ENCODE measurements around the gene HS1BP3.

Gene HS1BP3

DNA sequence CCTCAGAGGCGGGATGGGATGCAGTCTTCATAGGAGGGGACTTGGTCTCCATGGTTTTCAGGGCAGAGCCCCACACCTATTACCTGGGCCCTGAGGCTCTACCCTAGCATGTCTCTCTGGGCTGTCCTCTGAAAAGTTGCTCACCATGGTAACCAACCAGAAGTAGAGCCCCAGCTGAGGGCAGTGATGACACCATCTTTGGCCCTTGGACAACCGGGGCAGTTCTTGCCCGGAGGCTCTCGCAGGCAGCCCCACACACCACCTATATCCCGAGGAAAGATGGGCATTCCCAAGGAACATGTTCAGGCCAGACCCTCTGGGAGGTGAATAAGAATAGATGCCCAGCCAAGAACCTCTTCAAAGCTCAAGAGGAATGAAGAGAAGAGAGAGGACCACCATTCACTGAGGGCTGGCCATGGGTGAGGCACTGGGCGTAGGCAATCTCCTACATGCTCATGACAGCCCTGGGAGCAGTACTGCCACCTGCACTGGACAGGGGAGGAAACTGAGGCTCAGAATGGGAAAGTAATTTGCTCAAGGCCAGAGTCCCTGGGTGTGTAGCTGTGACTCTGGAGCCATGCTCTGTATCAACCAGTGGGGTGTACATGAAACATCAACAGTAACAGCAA is 72.5 kb downstream of the HS1BP3 start:
- in situ Hi-C loops (cut with HindIII; ENCODE audit: low sequenced_read_pairs): no loop called here

DNA sequence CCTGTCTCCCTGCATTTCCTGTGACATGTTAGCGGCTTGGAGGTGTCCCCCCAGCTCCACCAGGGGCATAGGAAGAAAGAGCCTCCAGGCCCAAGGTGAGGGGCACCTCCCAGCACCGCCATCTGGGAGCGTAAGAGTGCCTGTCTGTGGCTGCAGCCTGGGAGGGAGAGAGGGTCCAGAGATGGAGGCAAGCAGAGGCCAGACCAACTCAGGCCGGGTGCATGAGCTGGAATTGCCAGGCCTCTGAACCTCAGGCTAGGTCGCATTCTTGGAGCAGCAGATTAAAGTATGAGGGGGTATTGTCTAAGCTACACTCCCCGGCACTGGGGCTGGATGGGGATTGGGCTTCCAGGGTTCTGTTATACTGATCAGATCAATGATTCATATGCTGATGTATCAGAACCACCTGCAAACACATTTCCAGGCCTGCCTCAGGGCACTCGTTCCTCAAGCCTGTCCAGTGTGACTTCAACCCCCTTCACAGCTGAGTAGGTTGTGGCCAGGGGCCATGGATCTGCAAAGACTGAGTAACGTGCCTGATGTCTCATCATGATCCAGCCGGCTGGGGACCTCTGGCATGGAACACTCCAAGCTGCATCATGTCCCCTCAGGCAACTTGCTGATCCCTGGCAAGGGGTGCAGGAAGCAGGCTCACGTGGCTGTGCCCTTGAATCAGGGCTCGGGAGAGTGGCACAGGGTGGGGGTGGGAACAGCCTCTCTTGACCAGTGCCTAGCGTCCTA is 73.2 kb downstream of the HS1BP3 start:
- in situ Hi-C loops (cut with HindIII; ENCODE audit: low sequenced_read_pairs): no loop called here

DNA sequence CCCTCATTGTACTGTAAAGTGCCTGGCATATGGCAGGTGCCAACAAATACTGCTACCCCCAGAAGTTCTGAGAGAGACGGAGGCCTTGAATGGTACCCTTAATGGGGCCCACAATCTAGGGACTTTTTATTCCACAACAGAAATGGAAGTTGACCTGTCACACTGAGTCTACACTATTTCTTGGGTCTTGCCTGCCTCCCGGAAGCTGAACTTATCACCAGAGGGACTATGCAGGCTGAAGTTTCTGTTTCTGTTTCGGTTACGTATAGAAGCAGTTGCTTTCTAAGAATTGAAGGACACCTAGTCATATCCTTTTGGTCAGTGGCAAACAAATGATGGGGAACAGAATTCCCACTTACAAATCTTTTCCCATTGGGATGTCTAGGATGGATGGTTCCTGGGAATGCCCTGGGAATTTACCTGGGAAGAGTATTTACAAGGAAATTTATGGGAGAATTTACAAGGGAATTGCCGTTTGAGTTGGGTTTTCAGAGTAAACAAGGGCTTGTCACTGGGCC is 74.2 kb downstream of the HS1BP3 start:
- in situ Hi-C loops (cut with HindIII; ENCODE audit: low sequenced_read_pairs): no loop called here

DNA sequence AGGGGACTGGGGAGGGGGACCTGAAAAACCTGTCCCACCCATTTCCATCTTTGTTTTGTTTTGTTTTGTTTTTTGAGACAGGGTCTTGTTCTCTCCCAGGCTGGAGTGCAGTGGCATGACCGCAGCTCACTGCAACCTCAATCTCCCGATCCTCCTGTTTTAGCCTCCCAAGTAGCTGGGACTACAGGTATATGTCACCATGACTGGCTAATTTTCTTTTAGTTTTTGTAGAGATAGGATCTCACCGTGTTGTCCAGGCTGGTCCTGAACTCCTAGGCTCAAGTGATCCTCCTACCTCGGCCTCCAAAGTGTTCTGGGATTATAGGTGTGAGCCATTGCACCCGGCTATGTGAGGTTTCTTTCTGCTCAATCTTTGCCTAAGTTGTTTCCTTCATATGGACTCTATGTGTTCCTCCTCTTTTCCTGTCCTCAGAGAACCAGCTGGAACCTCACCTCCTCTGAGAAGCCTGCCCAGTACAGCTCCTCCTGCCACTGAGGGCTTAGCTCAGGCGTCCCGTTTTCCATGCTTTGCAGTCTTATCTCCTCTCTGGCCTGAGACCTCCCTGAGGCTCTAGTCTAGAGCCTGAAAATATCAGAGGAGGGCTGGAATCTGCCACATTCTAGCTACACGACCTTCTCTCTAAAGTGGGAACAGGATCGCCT is 74.8 kb downstream of the HS1BP3 start:
- in situ Hi-C loops (cut with HindIII; ENCODE audit: low sequenced_read_pairs): no loop called here

DNA sequence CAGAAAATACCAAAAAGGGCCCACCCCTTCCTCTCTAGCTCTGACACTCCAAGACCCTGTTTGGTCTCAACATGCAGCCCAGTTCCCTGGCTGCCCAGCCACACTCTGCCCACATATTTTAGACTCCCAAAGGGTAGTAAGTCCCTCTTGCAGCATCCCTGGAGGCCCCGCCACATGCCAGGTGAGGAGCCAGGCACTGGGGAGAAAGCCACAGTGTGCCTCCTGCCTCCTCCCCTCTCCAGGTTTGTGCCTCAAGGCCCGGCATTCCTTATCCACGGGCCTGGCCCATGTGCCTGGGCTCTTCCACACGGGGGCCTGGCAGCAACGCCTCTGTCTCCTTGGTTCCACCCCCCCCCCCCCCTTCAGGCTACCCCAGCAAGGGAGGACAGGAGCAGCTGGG is 75.5 kb downstream of the HS1BP3 start:
- in situ Hi-C loops (cut with HindIII; ENCODE audit: low sequenced_read_pairs): no loop called here

DNA sequence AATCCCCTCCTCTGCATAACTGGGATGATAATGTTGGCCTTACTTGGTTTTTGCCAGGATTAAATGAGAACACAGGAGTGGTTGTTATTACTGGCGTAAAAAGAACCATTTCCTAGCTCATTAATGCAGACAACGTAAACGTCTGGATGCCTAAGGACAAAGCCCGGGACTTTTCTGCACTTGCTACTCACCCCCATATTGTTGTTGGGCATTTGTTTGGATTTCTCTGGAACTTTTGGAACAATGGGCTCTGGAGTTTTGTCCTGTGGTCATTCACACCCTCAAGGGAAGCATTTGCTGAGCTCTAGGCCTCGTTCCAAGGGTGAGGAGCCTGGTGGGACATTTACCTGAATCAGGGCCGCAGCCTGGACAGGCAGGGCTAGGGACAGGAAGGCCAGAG is 76.0 kb downstream of the HS1BP3 start:
- in situ Hi-C loops (cut with HindIII; ENCODE audit: low sequenced_read_pairs): no loop called here

DNA sequence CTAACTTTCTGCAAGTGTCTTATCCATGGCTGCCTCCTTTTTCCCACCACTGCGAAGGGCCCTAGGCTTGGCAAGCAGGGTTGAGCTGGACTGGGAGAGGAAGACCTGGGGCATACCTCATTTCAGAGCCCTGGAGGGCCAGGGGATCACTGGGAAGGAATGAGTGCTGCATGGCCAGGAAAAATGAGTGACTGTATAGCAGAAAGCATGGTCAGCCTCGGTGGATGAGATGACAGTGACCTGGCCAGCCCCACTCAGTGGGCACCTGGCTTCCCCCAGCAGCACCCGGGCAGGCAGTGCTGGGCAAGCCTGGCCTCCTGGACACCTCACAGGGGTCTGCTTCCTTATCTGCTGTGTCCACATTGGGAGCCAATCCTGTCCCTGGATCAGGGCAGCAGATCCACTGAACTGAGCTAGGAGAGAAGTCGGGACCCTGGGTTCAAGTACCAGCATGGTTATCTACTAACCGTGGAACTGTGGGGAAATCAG is 76.4 kb downstream of the HS1BP3 start:
- in situ Hi-C loops (cut with HindIII; ENCODE audit: low sequenced_read_pairs): no loop called here

DNA sequence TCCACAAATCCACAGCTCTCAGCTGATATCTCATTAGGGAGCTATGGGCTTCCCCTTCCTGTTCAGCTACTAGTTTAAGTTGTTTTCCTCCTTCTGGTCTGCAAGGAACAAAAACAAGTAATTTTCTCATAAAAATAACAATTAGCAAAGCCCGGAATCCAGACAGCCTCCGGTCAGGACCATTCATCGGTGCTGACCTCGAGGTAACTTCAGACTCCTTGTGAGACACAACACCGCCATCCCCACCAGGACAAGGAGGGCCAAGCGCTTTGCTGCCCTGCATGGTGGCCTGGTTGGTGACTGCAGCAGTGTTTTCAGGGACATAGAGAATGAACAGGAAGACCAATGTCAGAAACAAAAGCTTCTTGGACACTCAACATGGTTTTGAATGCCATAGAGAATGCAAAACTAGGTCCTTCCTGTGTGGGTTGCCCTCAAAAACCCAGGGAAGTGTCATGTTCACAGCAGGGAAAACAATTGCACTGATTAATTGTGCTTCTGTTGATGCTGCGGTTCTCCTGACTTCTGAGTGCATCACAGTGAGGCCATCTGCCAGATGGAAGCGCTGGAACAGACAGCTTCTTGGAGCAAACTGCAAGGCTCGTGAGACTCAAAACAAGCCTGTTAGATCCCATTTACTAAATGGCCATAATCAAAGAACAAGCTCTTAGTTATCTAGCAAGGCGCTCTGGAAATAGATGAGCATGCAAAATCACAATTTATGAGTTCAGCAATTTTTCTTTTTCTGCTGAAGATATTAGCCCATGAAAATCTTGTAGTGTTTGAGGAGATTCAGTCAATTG is 77.1 kb downstream of the HS1BP3 start:
- in situ Hi-C loops (cut with HindIII; ENCODE audit: low sequenced_read_pairs): no loop called here

DNA sequence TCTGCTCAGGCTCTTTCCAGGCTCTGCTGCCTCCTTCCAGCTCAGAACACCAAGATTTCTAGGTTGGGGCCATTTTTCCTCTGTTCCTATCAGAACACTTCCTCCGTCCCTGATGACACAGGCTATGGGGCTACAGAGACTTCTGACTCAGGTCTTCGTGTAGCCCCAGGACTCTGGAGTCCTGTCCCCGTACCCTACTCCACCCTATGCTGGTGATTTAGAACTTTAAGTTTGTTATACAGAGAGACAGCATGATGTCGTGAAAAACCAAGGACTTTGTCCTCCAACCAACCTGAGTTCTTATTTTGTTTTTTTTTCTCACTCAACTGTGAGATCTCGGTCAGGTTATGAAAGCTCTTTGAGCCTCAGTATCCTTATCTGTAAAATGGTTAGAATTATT is 78.7 kb downstream of the HS1BP3 start:
- in situ Hi-C loops (cut with HindIII; ENCODE audit: low sequenced_read_pairs): no loop called here

DNA sequence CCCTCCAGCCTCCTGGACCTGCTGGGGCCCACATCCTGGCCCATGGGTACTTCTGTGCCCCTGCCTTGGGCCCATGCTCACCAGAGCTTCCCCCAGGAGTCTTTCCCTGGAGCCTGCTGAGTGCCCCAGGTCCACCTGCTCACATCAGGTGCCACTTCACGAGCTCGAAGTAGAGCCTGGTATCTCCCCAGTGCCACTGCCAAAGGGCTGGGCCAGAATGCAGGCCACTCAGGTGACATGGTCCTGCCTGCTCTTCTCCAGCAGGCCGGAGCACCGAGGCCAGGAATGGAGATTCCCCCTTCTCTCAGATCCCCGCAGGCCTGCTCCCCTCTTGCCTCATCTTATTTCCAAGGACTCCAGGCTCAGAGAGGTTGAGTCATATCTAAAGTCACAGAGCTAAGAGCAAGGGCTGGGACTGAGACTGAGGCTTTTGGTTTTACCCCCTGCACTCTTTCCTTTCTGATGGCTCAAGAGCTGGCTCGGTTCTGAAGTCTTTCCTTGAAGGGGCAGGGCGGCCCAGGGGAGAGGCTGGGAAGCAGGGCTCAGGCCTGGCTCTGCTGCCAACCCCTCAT is 79.2 kb downstream of the HS1BP3 start:
- in situ Hi-C loops (cut with HindIII; ENCODE audit: low sequenced_read_pairs): no loop called here

DNA sequence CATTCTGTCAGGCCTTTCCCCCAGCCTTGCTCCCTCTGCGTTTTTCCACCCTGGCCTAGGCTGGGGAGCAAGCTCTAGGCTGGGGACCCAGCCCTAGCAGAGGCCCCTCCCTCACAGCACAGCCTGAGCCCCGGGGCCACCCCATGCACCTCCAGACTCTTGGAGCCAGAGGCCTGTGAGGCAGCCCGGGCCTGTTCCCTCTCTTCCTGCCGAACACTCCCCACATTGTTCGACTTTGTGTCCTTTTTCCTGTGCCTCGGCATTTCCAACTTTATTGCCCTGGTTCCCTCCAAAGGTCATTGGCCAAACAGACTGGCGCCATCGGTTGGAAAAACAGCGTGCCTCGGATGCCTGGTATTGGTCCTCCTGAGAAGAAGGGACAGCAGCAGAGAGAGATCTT is 79.7 kb downstream of the HS1BP3 start:
- in situ Hi-C loops (cut with HindIII; ENCODE audit: low sequenced_read_pairs): no loop called here

DNA sequence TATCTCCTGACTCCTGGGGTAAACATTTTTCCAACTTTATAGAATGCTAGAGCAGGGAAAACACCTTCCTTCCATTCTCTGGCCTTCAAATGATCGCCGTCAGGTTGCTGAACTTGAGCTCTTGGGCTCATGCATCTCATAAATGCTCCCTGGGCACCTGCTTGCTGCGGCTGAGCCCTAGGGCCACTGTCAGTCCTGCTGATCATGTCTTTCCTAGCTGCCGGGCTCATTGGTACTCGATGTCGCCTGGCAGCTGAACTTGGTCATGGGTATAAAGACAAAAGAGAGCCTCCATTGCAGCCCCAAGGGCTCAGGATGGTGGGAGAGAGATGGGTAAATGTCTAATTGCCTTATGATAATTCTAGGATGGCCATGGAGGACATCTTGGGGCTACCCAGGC is 80.6 kb downstream of the HS1BP3 start:
- in situ Hi-C loops (cut with HindIII; ENCODE audit: low sequenced_read_pairs): no loop called here

DNA sequence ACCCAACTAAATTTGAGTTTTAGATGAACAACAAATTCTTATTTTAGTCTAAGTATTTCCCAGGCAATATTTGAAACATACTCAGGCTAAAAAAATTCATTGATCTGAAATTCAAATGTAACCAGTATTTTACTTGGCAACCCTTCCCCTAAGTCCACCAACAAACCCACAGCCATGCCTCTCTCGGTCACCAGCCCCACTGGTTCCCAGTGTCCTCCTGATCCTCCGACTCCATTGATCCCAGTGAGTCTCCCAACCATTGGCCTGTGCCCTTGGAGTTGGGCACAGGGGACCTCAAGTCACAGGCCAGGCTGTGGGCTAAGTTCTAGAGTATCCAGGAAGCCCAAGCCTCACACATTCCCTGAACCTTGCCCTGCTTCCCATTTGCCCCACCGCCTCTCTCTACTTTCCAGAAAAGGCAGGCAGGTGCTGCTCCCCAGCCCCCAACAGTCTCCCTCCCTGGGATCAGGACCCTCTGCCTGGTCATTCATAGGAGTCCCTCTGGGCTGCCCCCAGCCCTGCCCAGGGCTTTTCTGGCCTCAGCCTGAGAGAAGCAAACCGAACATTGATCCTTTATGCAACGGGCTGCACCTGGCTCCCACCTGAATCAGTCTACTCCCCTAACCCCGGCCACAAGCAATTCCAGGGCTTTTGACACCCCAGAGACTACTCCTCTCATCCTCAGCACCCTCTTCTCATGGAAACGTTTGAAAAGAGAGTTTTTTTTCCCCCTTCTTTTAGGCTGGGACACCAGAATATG is 81.3 kb downstream of the HS1BP3 start:
- in situ Hi-C loops (cut with HindIII; ENCODE audit: low sequenced_read_pairs): no loop called here

DNA sequence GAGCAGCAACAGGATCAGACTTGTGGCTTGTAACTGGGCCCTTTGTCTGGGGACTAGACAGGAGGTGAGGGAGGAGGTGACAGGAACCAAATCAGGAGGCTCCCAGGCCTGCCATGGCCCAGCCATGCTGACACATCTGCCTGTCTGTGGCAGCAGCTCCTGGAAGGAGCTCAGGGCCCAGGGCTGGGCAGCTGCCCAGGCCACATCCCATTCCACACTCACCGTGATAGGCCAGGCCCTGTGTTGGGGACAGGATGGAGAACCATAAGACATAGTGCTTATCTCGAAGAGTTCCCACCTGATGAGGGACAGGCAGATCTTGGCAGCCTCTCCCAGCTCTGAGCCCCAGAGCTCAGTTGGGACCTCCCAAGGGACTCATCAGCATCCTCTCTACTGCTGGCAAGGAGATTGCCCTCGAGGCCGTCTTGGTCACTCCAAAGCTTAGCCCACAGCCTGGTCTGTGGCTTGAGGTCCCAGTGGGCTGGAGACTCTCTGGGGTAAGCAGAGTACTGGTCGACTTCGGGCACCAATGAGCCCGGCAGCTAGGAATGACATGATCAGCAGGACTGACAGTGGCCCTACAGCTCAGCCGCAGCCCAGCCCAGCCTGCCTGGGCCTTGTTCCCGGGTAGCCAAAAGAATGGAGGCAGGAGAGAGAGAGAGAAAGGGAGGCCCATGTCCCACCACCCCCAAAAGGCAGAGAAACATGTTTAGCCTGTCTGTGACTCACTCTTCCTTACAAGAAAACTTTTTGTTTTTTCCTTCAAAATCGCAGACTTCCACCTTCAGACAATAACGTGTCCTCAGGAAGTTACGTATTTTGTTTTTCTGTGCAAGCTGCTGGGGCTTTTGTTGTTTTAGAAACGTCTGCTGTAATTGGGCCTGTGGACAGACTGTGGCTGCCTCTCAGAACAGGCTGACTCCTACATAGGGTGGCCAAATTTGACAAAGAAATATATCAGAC is 82.1 kb downstream of the HS1BP3 start:
- in situ Hi-C loops (cut with HindIII; ENCODE audit: low sequenced_read_pairs): no loop called here

DNA sequence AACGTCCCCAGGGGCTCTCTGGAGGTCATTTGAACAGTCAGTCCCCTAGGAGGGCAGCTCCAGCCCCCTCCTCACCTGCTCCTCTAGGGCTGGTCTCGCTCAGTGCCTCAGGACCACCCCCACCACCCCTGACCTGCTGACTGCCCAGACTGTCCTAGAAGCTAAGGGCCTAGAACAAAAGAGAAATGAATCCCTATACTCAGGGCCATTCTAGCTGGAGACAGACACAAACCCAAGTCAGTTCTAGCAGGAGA is 83.0 kb downstream of the HS1BP3 start:
- in situ Hi-C loops (cut with HindIII; ENCODE audit: low sequenced_read_pairs): no loop called here
